Left lung (tissue), 10 donors: ENCODE measurements around the gene TAC1. TPM values are rescaled to one million over a fixed set of nuclear protein-coding genes. Genes with fewer than 3 reads are reported as not detected.
"Not testable (repeated sequence)": the region's sequence is repeated elsewhere in the genome, so short reads cannot be mapped to it uniquely, and the experiment has no call there.

Experiments used
- ATAC-seq: fragments of 200-7000 bp; cut with Tn5 transposase; one replicate; pipeline ENCODE4 v1.9.1; 2020; ENCODE audit warnings: moderate library complexity
- DNase-seq, 4 donors: peaks; one replicate each; pipeline ENCODE4 v3.0.0-alpha.2; 2013 to 2020
- H3K27ac ChIP-seq, 2 donors: fragments of 200-600 bp; sonication (generic) in 1 of 2; one replicate each; pipeline versions ENCODE4 v1.5.0 to v1.8.0; 2020 to 2021
- H3K27me3 ChIP-seq, 2 donors: fragments of 200-600 bp; sonication (generic) in 1 of 2; one replicate each; pipeline versions ENCODE4 v1.5.0 to v1.8.0; 2020 to 2021
- H3K36me3 ChIP-seq, 2 donors: fragments of 200-600 bp; sonication (generic) in 1 of 2; one replicate each; pipeline versions ENCODE4 v1.5.0 to v1.8.0; 2020 to 2021
- H3K4me1 ChIP-seq, 2 donors: fragments of 200-600 bp; one replicate each; pipeline ENCODE4 v1.8.0; 2021
- H3K4me3 ChIP-seq, 2 donors: fragments of 200-600 bp; sonication (generic) in 1 of 2; one replicate each; pipeline versions ENCODE4 v1.5.0 to v1.8.0; 2020 to 2021; ENCODE audit warnings: mild to moderate bottlenecking in 1 of 2
- H3K9me3 ChIP-seq, 2 donors: fragments of 200-600 bp; sonication (generic) in 1 of 2; one replicate each; pipeline versions ENCODE4 v1.5.0 to v1.8.0; 2020 to 2021
- CTCF ChIP-seq, 2 donors: fragments of 200-600 bp; sonication (generic) in 1 of 2; IDR thresholded peaks; one replicate each; pipeline versions ENCODE4 v1.5.0 to v1.8.0; 2021; ENCODE audit warnings: antibody characterized with exemption in 2 of 2
- intact Hi-C, 2 donors: fragments of 100-400 bp; cut with DNase I; formaldehyde crosslinking; loops; one replicate each; pipeline versions ENCODE4 v1.11.2 to v1.14.2; 2022
- polyA plus RNA-seq, 6 donors: library from polyadenylated mRNA; unstranded; fragments of 120-200 nt; gene quantifications; one replicate each; pipeline ENCODE4 v1.2.1, GENCODE V29; 2013; ENCODE audit not compliant: insufficient read length in 6 of 6
- total RNA-seq, 2 donors: library from RNA; stranded (reverse); fragmentation: NEBNext Ultra II Directional; extraction: Animal tissue kit (Norgen Biotek cat#: 25700); gene quantifications; one replicate each; pipeline ENCODE4 v1.2.1, GENCODE V29; 2021
- donor health status: DM: no; HTN: yes; CAD: no.
- donor health status: DM: no; HTN: no; CAD: no.

The TAC1 gene
- total and polyA plus RNA-seq, 8 donors = not detected

- ATAC-seq (no peak), DNase-seq (no peak)
- Histone ChIP-seq H3K4me1 (no peaks in the 10 kb centered on the region), H3K27ac (no peak overlapping the region), H3K9me3 (no peaks in the 10 kb centered on the region), H3K27me3 (no peaks in the 10 kb centered on the region), H3K36me3 (no peaks in the 10 kb centered on the region), H3K4me3 (no peak overlapping the region)
- no peak for TF ChIP-seq CTCF (IDR thresholded peaks at IDR 0.05)
- intact Hi-C loops = no loop called here
Measured at GRCh38 chr7:97771576-97771975, 39.7 kb downstream of the TAC1 start.

- H3K27me3 ChIP-seq = no peaks in the 10 kb centered on the region
- H3K9me3 ChIP-seq = no peaks in the 10 kb centered on the region
- ATAC-seq (no peak), DNase-seq (no peak)
- H3K36me3 ChIP-seq = no peaks in the 10 kb centered on the region
- intact Hi-C loops = no loop called here
- no peak overlapping the region for H3K27ac ChIP-seq
- no peak overlapping the region for H3K4me3 ChIP-seq
- H3K4me1 ChIP-seq = no peaks in the 10 kb centered on the region
- no peak for TF ChIP-seq CTCF (IDR thresholded peaks at IDR 0.05)
Measured at GRCh38 chr7:97772045-97772901, 40.4 kb downstream of the TAC1 start.

GRCh38 chr7:97786398-97786797 is 54.5 kb downstream of the TAC1 start:
- H3K27me3 ChIP-seq, H3K4me3 ChIP-seq, H3K27ac ChIP-seq, H3K36me3 ChIP-seq, H3K4me1 ChIP-seq, intact Hi-C loops, ATAC-seq, DNase-seq: not testable (repeated sequence)
- peaks cover 0 to 13% of the 10 kb centered on the region in 2 donors for H3K9me3 ChIP-seq

Other genes starting within 250 kb of the TAC1 start
- 10 to 100 TPM; 22.3 to 52.5 TPM for gene ASNS, start 140.3 kb downstream of the TAC1 start, total RNA-seq
- 10 to 100 TPM; 26.7 to 49.2 (median 39.9) TPM for gene ASNS, start 140.3 kb downstream of the TAC1 start, polyA plus RNA-seq